PFSK-1 (cell line): ENCODE results near the gene ATG7.

Source experiments
- POLR2AphosphoS5 ChIP-seq: IDR thresholded peaks from 2 replicates; pipeline ENCODE4 v1.6.1; 2012; ENCODE audit warnings: low read depth, mild to moderate bottlenecking, control low read depth, low read length, moderate library complexity
- SIN3A ChIP-seq: IDR thresholded peaks from 2 replicates; pipeline ENCODE4 v1.6.1; 2012; ENCODE audit warnings: mild to moderate bottlenecking, low read length, moderate library complexity, borderline replicate concordance; ENCODE audit not compliant: insufficient read depth
- TAF1 ChIP-seq: IDR thresholded peaks from 2 replicates; pipeline ENCODE4 v1.6.1; 2012; ENCODE audit warnings: low read length, control low read depth, borderline replicate concordance; ENCODE audit not compliant: insufficient read depth
- TF ChIP-seq, protein P1 (sequence below), 2 experiments: IDR thresholded peaks; 2 replicates each; pipeline versions ENCODE4 v1.6.1 to v1.8.0; 2011 to 2012; ENCODE audit warnings: low read depth in 2 of 2, low read length in 2 of 2, control low read depth in 1 of 2, inconsistent platforms in 1 of 2, mild to moderate bottlenecking in 1 of 2, moderate library complexity in 1 of 2; ENCODE audit not compliant: insufficient read depth in 1 of 2

- TF ChIP-seq, protein P1, sequence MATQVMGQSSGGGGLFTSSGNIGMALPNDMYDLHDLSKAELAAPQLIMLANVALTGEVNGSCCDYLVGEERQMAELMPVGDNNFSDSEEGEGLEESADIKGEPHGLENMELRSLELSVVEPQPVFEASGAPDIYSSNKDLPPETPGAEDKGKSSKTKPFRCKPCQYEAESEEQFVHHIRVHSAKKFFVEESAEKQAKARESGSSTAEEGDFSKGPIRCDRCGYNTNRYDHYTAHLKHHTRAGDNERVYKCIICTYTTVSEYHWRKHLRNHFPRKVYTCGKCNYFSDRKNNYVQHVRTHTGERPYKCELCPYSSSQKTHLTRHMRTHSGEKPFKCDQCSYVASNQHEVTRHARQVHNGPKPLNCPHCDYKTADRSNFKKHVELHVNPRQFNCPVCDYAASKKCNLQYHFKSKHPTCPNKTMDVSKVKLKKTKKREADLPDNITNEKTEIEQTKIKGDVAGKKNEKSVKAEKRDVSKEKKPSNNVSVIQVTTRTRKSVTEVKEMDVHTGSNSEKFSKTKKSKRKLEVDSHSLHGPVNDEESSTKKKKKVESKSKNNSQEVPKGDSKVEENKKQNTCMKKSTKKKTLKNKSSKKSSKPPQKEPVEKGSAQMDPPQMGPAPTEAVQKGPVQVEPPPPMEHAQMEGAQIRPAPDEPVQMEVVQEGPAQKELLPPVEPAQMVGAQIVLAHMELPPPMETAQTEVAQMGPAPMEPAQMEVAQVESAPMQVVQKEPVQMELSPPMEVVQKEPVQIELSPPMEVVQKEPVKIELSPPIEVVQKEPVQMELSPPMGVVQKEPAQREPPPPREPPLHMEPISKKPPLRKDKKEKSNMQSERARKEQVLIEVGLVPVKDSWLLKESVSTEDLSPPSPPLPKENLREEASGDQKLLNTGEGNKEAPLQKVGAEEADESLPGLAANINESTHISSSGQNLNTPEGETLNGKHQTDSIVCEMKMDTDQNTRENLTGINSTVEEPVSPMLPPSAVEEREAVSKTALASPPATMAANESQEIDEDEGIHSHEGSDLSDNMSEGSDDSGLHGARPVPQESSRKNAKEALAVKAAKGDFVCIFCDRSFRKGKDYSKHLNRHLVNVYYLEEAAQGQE (IDR thresholded peaks at IDR 0.05; ENCODE audit: insufficient read depth in 1 of 2, low read depth in 2 of 2, low read length in 2 of 2) = no peak
- TF ChIP-seq POLR2AphosphoS5 (no peak), TAF1 (no peak), SIN3A (no peak)
Observed at GRCh38 chr3:11546657-11547302, 274.6 kb downstream of the ATG7 start.
